Left colon (tissue), 2 donors: Measurements from ENCODE around the gene TENT5A. TPM values are rescaled to one million over a fixed set of nuclear protein-coding genes. Genes with fewer than 3 reads are reported as not detected.
"Not testable (repeated sequence)": the region's sequence is repeated elsewhere in the genome, so short reads cannot be mapped to it uniquely, and the experiment has no call there.

Experiments
- ATAC-seq: fragments of 200-7000 bp; cut with Tn5 transposase; one replicate; pipeline ENCODE4 v1.9.1; 2020; ENCODE audit warnings: mild to moderate bottlenecking, moderate library complexity
- DNase-seq, 2 donors: peaks; one replicate each; pipeline ENCODE4 v3.0.0-alpha.2; 2020
- intact Hi-C, 2 donors: fragments of 100-400 bp; cut with DNase I in 1 of 2; cut with micrococcal nuclease in 1 of 2; formaldehyde crosslinking; loops; one replicate each; pipeline versions ENCODE4 v1.11.2 to v1.14.0; 2022; cut with DNase I, micrococcal nuclease
- total RNA-seq, 2 donors: library from RNA; stranded (reverse); fragmentation: NEBNext Ultra II Directional; extraction: Animal tissue kit (Norgen Biotek cat#: 25700); gene quantifications; one replicate each; pipeline ENCODE4 v1.2.1, GENCODE V29; 2021
- donor health status: DM: no; HTN: no; CAD: no.
- donor health status: DM: yes; HTN: yes; CAD: no.

The TENT5A gene
- total RNA-seq, 2 donors from 2014 or later = 26.3 to 29.3 TPM

DNA sequence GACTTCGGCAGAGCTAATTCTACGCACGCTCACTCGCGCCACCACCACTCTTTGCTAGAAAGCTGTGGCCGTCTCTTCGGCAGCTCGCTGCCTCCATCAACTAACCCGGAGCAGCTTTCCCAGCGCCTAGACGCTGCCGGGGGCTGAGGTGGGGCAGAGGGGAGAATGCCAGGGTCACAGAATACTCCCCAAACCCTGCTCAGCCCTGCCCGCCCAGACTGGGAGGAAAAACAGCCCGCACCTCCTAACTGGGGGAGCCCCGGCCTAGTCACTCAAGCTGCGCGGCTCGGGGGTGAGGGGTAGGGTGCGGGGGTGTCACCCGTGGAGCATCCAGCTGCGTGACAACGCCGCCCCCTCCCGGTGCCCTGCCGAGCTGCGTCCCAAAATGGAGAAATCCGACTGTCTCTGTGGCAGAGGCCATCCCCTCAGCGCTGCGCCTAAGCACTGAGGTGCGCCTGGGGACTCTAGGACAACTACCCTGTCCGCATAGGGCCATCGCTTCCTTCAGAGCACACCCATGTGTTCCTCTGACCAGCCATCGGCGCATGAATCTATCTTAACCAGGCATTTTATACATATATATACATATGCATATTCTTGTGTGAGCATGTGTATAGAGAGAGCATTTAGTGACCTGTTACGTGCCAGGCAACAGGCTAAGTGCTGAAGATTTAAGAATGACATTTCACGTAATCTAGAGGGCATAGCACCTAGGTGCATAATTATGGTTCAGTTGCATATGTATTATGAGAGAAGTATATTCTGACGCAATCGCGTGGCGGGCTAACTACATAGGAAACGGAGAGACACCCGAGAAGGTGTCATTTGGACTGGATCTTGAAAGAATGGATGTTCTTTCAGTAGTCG, 1.5 kb upstream of the TENT5A start:
- ATAC-seq = peak; percentile 60
- DNase-seq = peak; percentile 85 to 91
- intact Hi-C loops = loop anchor here in 1 of 2 donors (5.0 to 10.0 kb wide), 3 partner anchors 1149 to 1619 kb away; no protein-coding TSS in a partner anchor

DNA sequence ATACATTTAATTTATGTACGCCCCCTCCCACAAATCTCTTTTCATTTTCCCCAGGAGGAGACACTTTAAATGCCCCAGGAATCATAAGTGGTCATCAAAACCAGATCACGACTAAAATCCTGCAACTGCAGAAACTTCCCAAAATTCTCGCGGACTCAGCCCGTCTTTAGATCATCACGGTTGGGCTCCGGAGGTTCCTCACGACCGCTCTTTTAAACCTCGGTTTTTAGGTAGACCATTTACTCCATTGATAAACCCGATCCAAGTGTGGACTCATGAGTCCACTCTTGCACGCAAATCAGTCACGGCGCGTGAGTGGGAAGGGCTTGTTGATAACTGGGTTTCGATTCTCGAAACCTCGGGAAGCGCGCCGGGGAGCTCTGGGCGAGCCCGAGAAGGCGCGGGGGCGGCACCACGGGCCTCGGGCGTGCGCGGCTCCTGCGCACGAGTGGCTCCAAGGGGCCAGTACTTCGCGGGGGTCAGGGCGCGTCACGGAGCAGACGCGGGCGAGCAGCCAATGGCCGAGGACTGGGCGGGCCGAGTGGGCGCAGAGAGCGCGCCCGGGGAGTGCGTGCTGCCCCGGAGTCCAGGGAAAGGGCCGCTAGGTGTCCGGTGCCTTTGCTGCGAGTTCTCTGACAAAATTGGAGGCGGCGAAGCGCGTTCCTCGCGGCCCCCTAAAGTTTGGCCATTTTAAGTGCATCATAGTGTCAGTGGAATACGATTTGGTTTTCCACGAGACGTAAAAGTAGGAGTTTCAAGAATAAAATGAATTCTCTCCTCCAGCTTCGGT, 635 bp upstream of the TENT5A start:
- ATAC-seq (peak; percentile 73), DNase-seq (peak; percentile 91 to 92)
- intact Hi-C loops = loop anchor here in 1 of 2 donors (5.0 to 10.0 kb wide), 3 partner anchors 1148 to 1618 kb away; no protein-coding TSS in a partner anchor

DNA sequence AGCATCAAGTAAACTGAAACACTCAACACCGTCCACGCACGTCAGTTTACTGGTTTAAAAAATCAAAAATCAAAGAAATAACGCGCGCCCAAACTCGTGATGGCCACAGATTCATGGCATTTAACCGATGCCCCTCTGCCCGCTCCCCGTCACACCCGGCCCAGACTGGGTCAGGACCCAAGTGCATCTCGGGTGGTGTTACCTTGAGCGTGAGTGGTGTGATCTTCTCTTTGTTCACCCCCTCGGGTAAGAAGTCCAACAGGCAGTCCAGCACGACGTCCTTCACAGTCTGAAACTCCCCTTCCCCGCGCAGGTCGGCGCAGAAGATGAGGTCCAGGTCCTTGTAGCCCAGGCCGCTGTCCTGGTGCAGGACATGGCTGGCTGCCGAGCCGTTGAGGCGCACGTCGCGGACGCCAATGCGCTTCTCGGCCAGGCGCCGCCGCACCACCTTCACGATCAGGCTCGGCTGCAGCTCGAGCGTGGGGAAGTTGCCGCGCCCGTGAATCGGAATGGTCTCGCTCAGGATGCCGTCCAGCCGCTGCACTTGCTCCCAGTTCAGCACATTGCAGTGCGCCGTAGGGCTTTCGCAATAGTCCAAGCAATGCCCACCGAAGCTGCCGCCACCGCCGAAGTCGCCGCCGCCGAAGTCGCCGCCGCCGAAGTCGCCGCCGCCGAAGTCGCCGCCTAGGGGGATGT, 945 bp downstream of the TENT5A start:
- intact Hi-C loops = loop anchor here in 1 of 2 donors (5.0 to 10.0 kb wide), 3 partner anchors 1147 to 1617 kb away; no protein-coding TSS in a partner anchor
- peak; percentile 29 for ATAC-seq
- peak; percentile 60 to 74 for DNase-seq

DNA sequence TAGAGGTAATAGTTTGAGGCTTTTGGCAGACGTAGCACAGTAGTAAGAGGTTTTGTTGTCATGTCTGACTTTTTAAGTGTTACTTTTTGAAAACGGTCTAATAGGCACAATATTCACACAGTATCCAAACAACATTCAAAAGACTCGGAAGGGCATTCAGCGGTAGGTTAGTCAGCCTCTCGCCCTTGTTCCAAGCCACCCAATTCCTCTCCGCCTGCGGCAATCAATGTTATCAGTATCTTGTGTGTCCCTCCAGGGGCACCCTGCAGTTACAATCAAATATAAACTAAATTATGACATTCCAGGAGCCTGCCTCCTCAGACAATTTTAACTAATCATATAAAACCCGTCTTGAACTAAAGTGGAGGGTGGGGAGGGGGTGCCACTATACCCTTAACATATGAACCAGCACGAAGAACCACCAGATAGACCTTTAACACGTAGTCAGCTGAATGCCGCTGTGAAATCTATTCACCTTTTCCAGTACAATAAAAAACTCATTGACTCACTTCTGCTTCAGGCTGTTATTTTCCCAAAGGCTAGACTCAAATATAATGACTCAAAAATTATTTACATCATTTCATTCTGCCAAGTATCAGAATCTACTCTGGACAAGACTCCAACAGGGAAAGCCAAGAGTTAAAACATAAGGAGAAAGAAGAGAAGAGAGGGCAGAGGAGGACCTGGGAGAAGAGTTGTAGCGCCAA, 1.6 kb downstream of the TENT5A start:
- no peak for DNase-seq
- intact Hi-C loops = loop anchor here in 1 of 2 donors (5.0 to 10.0 kb wide), 3 partner anchors 1146 to 1616 kb away; no protein-coding TSS in a partner anchor
- ATAC-seq = no peak

DNA sequence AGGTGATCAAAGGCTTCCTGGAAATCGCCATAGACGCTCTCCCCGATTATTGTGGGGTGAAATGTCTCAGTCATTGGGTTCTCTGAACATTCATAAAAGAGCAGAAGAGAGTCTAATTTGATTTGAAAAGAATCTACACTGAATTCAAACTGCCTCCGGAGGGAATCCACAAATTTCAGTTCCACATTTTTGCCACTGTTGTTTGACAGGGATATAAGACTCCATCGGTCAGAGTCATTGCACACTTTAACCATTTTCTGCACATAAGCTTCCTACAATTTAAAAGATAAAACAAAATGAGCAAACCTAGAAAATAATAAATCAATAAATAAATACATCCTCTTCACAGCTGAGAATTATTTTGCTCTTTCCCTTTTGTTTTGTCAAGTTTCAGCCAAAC, 2.3 kb downstream of the TENT5A start:
- intact Hi-C loops = loop anchor here in 1 of 2 donors (5.0 to 10.0 kb wide), 3 partner anchors 1145 to 1615 kb away; no protein-coding TSS in a partner anchor
- no peak for DNase-seq
- no peak for ATAC-seq

DNA sequence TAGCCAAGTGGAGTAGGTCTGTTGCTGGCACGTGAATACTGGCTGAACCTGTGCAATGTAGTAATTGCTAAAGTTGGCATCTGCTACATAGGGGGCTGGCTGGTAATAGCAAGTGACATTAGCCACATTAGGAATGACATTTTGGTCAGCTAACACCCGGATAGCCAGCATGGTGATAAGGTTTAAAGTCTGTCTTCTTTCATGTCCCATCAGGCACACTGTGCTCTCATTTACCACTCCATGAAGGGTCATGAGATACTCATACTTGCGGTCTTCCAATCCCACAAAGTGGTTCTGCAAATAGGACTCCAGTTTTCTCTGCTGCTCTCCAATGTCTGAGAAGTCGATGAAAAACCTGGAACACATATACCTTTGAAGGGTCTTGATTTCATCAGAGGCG, 2.8 kb downstream of the TENT5A start:
- ATAC-seq = no peak
- no peak for DNase-seq
- intact Hi-C loops = loop anchor here in 1 of 2 donors (5.0 to 10.0 kb wide), 3 partner anchors 1145 to 1615 kb away; no protein-coding TSS in a partner anchor

DNA sequence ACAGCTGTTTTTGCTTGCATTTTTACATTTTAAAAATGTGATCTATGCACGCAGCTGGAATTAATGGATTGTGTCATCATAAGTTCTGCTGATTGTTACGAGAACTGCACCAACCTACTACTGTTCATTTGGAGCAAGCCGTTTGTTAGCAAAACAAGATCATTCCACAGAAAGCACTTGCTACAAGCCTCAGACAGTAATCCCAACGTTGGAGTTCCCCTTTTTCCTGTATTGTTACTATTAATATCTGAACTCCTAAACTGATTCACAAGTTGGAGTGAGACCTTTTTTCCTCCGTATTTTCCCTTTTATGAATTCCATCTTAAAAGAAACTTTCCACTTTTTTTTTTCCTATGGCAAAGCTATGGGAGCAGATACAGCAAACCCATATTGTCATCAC, 3.5 kb downstream of the TENT5A start:
- intact Hi-C loops = no loop called here
- no peak for DNase-seq
- no peak for ATAC-seq

DNA sequence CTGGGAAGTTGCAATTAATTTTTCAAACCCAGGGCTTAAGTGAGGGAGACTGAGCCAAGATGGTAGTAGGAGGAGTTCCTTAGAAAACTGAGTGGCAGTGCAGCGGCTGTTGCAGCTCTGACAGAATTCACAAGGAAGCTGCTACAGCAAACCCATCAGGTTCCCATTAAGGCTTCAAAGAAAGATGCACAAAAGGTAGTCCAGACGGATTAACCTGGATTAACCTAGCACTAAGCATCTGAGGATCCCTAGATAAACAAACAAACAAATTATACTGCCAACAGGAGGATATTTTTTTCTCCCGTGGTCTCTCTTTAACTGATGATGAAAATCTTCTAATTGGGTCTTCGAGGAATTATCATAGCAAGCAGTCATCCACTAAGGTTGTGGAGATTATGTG, 5.2 kb downstream of the TENT5A start:
- intact Hi-C loops = no loop called here
- no peak for DNase-seq
- ATAC-seq = no peak

DNA sequence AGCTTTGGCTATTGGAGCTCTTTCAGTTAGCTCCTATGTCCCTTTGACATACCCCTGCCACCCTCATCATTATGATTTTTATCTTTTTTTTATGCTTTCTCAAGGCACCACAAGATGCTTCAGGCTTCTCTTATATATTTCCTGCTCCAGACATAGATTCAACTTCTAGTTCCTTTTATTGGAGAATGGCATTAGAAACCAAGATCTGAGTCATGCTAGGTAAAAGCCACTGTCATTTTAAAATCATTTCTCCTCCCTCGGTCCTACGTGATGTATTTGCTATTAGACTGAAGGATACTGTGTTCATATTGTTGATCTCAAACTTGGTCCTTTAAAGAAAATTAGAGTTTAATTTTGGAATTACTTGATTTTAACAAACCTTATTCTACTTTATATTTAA, 8.3 kb downstream of the TENT5A start:
- ATAC-seq = no peak
- DNase-seq = no peak
- intact Hi-C loops = no loop called here

DNA sequence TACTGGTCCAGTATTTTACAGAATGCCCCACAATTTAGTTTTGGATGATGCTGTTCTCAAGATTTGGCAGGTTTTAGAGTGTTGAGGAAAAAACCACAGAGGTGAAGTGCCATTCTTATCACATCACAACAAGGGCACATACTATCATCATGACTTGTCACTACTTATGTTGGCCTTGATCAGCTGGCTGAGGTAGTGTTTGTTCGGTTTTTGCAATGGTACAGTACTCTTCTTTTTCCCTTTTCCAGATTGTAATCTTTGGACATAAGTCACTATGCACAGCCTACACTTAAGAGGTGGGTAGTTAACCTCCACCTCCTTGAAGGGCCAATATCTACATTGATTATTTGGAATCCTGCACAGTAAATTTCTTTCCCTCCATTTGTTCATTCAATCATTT, 8.8 kb downstream of the TENT5A start:
- intact Hi-C loops = no loop called here
- ATAC-seq (no peak), DNase-seq (no peak)

DNA sequence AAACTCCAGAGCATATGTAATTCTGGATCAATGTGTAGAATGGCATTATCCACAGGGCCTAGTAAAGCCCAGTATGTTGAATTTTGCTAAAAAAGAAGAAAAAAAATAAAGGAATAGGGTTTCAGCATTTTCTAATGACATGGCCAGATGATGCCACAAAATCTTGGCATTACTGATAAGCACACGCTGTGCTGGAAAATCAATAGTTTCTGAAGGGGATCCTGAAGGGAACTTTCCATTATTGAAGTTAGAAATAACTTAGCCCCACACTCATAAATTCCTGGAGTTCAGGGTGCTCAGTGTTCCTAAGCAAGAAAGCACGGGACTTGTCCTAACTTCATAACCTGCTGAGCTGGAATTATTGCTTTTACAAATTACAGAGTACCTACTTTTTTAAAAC, 10.8 kb downstream of the TENT5A start:
- ATAC-seq (no peak), DNase-seq (no peak)
- intact Hi-C loops = no loop called here

DNA sequence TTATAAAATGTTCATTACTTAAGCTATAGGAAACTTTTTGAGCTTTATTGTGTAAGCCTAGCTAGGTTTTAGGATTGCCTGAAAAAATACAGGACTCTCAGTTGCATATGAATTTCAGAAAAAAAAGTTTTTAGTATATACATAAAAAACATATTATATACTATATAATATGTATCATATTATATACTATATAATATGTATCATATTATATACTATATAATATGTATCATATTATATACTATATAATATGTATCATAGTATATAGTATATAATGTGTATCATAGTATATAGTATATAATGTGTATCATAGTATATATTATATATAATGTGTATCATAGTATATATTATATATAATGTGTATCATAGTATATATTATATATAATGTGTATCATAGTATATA, 11.9 kb downstream of the TENT5A start:
- ATAC-seq, intact Hi-C loops, DNase-seq: not testable (repeated sequence)

DNA sequence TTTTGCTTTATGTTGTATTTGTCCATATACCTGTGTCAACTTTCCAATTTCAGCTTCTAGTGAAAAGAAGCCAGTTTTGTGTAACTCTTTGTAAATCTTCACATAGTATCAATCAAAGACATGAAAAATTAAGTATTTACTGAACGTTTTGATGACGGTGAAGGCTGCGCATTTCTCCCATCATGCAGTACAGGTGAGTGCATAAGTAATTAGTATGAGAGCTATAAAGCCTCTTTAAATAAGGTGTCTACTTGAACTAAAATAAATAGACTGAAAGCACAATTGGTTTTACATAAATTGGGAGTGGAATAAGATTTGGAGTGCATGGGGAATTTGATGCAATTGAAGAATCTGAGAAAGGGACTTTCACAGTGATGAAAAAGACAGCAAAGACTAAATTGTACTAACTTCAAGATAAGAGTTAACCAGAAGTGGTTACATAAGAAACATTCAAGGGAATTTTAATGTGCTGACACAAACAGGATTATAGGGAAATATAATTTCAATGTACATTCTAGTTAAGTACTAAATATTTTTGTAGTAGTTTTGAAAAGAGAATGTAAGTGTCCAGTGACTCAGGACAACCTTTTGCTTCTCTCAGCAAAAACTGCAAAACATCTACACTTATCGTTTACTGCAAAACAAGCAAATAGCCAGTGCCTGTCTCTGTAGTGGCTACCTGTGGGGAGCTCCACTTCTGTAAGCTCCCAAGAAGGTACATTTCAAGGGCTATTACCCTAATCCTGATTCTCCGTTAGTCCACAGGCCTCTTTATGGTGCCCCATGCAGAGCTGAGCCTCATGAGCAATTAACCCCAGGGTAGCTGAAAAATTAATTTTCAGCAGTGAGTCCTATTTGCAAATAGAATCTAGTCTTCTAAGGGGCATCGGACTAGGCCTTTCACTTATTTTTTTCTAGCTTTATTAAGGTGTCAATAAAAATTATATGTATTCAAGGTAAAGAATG, 13.0 kb downstream of the TENT5A start:
- intact Hi-C loops = no loop called here
- no peak for ATAC-seq
- no peak for DNase-seq

DNA sequence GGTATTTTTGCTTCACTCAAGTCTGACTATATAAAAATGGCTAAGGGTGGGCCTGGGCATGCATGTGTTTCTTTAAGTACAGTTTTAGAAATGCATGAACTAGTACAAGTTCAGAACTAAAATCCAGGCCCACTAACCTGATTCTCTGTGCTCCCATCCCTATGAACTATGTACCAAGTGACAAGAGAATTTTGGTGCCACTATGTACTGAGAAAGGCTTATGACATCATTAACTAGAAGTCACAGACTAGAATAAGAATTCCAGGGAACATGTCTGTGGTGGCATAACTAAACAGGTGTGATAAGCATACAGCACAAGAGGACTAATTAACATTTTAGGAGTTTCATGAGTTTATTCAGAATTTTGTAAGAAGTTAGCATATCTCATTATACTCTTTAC, 16.1 kb downstream of the TENT5A start:
- intact Hi-C loops = no loop called here
- ATAC-seq (no peak), DNase-seq (no peak)

DNA sequence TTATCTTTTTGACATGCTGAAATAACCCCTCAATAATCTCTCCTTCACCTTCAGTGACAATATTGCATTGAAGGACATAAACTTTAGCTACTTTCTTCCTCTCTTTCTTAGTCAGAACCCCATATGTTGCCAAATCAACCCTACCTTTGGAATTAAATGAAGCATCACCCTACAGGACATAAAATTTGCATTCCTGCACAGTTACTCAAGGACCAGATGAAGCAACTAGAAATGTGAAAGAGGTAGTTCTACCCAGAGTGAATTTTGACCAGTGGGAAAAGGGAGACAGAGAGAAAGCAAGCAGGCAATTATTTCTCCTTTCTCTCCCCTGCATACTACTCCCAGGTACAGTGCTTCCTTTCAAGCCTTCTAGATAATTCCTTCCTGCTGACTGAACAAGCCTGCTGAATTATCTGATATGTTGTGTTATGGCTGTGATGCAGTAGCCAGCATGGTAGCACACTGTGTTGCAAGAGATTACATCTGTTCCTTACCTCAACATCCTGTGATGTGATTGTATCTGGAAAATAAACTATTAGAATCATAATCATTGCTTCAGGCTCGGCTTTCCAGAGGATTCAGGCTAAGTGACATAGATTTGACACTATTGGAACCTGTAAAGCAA, 16.6 kb downstream of the TENT5A start:
- DNase-seq = no peak
- intact Hi-C loops = no loop called here
- no peak for ATAC-seq

DNA sequence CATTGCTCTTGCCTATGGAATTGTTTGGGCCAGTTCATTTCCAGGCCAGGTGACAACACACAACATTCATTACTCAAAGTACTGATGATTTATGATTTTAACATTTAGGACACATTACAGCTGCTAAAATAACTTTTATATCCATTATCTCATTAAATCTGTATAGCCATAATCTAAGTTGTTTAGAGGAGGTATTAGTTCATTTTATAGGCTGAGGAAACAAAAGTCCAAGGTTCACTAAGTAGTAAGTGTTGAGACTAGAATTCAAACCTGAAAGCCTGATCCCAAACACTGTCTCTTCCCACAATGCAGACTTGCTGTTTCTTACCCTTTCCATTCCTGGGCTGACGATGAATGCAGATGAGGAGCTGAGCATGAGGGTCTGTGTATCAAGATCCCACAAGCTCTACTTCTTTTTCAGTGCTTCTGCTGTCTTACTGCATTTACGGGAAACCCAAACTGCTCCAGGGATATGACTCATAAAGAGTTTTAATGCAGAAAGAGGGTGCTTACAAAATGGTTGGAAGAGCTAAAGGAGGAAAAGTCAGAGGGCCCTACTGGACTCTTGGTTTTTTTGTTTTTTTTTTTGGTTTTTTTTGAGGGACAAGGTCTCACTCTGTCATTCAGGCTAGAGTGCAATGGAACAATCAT, 17.9 kb downstream of the TENT5A start:
- intact Hi-C loops = no loop called here
- DNase-seq = no peak
- peak; percentile 67 for ATAC-seq
